ENCODE data around the gene RALGAPB. TPM values are rescaled to one million over a fixed set of nuclear protein-coding genes. Genes with fewer than 3 reads are reported as not detected.

The RALGAPB gene
- 41.6 TPM for total RNA-seq

GRCh38 chr20:38472513-38473366 is at the start of gene RALGAPB:
RALGAPB (plus strand) TSS chr20:38472843; CDS start chr20:38488433, 15,590 bp downstream.

GRCh38 chr20:38434770-38435554 is 37.7 kb upstream of the RALGAPB start, which contains the start of gene SNHG17:
SNHG17 (minus strand) TSS chr20:38435328.

GRCh38 chr20:38581013-38581412 is 108.4 kb downstream of the RALGAPB start, which contains the start of gene ADIG:
ADIG (plus strand) TSS chr20:38581197; CDS start chr20:38581251, 54 bp downstream.

GRCh38 chr20:38601216-38602184 is 128.9 kb downstream of the RALGAPB start, which contains the start of gene ARHGAP40:
ARHGAP40 (plus strand) TSS chr20:38601809.

Small RNA genes within 50 kb of the gene (small RNA-seq; reads per million reads assigned to genes)
- gene MIR548O2 (ENCODE audit: low replicate concordance) (not detected), gene RF00056 (ENCODE audit: low replicate concordance) (not detected), gene SNORA60 (ENCODE audit: low replicate concordance) (27.4 reads per million, percentile 96 among the genes with 10 or more reads in this experiment), gene SNORA71A (ENCODE audit: low replicate concordance) (6.5 reads per million, percentile 94 among the genes with 10 or more reads in this experiment), gene SNORA71B (ENCODE audit: low replicate concordance) (19.4 reads per million, percentile 96 among the genes with 10 or more reads in this experiment), gene SNORA71C (ENCODE audit: low replicate concordance) (0.49 reads per million, percentile 60 among the genes with 10 or more reads in this experiment), gene SNORA71D (ENCODE audit: low replicate concordance) (134 reads per million, percentile 98 among the genes with 10 or more reads in this experiment), gene SNORA71E (ENCODE audit: low replicate concordance) (not detected)

Other genes starting within 250 kb of the RALGAPB start
- 4.2 TPM for gene KIAA1755, start 212.1 kb upstream of the RALGAPB start, total RNA-seq
- 6.4 TPM for gene BPI, start 168.7 kb upstream of the RALGAPB start, total RNA-seq
- not detected for gene LBP, start 126.4 kb upstream of the RALGAPB start, total RNA-seq
- gene SNHG17, start 37.5 kb upstream of the RALGAPB start, total RNA-seq, result 21.0 TPM
- gene ADIG, start 108.4 kb downstream of the RALGAPB start, total RNA-seq, result not detected
- 0.53 TPM for gene ARHGAP40, start 129.0 kb downstream of the RALGAPB start, total RNA-seq